ENCODE measurements around the gene SH3RF1.

SH3RF1 gene

DNA sequence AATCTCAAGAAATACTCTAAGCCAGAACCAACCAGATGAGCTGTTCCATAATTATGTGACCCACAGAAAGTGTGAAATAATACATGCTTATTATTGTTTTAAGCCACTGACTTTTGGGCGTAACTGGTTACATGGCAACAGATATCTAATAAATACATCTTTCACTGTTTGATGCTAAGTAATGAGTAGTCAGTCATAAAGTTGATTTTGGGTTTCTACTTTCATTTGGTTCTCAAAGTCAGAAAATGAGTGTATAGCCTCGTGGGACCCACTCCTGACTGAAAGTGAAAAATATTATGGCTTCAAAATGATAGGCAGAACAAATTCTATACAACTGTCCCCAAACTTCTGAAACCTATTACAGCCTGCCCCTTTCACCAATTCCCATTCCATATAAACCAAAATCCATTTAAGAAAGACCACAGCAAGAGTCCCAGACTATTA is 172.7 kb downstream of the SH3RF1 start:
- DNase-seq: no peak

- no peak for DNase-seq
These were observed 174.5 kb downstream of the SH3RF1 start for GRCh38 chr4:169096221-169096620.

DNA sequence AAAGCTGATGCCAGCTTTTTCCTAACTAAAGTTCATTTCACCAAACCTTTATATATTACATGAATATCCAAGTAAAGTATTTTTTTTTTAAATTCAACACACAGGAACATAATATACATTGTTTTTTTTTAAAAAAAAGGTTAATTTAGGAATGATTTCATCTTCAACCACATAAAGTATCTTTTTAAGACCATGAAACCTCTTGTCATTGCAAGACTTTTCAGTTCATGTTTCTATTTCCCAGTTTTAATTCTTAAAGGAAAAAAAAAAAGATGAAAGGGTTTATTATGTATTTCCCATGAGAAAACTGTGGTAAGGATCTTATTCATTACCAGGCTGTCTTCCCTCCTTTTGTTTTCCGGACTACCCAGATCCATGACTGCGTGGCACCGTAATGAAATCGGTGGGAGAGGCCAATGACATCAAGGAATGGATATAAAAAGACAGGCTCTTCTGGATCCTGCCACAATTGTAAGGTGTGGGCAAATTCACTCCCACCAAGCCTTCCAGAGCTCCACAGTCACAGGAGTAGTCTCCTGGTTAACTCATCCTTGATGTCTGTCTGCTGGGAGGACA is 176.0 kb downstream of the SH3RF1 start:
- DNase-seq: no peak

GRCh38 chr4:169092889-169093522 is 177.8 kb downstream of the SH3RF1 start:
- no peak for DNase-seq

GRCh38 chr4:169090484-169091215 is 180.1 kb downstream of the SH3RF1 start:
- no peak for DNase-seq

- DNase-seq: no peak
These were observed 181.8 kb downstream of the SH3RF1 start for GRCh38 chr4:169089004-169089403.

- no peak for DNase-seq
These were observed 185.8 kb downstream of the SH3RF1 start for GRCh38 chr4:169084954-169085353.

- DNase-seq: no peak
These were observed 189.8 kb downstream of the SH3RF1 start for GRCh38 chr4:169080981-169081380.

DNA sequence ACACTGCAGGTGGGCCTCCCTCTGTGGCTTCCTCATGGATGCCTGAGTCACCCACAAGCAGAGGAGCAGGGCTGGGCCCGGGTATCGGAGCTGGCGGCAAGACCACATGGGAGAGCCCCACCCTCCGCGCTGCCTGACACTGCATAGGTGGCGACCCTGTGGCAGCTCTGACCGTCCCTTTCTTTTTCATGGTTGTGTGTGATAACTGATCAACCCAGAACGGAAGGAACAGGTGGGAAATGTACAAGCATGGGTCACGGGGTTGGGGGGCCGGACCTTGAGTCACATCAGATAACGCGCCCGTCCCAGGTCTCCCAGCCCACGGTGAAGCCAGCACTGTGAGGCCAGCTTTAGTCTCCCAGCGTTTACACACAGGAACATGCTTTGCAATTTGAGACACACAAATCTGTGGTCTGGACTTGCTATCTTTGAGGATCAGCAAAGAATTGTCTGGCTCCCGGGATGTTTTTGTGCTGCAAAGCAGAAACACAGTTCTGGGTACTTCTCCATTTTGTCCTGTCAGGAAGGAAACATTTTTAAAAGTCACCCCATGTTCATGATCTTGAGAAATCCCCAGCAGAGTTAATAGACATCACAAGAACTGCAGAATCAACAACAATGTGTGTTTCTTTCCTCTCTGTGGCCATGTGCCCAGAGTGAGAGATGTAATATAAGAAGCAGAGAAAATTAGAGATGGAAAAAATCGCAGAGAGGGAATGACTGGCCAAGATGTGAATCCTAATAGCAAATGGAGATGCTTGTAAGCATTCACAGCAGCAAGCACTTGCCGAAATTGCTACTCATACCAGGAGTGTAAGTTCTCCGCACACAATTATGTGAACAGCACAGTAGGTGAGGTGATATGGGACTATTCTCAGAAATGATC is 190.6 kb downstream of the SH3RF1 start:
- peak in 1 of 2 donors; percentile 27 for DNase-seq

GRCh38 chr4:169074117-169074516 is 196.6 kb downstream of the SH3RF1 start:
- no peak for DNase-seq

DNA sequence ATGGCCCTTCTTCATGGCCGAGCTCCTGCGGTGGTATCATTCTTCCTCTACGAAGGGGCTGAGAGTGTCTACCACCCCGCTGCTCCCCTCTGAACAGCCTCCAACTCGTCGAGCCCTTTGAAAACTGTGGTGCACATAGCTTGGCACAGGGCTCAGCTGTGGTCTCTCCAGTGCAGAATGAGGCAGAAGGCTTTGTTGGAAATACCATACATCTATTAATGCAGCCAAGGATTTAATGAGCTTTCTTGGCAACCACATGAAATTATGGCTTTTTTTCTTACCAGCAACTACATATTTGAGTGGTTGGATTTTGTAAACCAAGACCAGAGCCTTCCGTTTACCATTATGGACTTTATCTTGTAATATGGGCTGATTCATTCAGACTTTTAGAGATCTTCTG is 199.0 kb downstream of the SH3RF1 start:
- DNase-seq: no peak

DNA sequence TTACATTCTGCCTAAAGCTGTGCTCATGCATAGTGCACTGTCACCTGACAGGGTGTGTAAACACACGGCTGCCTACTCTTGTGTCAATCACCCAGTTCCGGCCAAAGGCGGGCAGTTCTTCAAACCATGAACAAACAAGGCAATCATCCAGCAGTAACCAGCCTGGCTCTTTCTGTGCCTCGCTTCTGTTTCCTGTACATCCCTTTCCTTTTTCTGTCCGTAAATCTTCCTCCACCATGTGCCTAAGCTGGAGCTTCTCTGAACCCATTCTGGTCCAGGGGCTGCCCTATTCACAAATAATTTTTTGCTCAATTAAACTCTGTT is 199.9 kb downstream of the SH3RF1 start:
- no peak for DNase-seq

DNA sequence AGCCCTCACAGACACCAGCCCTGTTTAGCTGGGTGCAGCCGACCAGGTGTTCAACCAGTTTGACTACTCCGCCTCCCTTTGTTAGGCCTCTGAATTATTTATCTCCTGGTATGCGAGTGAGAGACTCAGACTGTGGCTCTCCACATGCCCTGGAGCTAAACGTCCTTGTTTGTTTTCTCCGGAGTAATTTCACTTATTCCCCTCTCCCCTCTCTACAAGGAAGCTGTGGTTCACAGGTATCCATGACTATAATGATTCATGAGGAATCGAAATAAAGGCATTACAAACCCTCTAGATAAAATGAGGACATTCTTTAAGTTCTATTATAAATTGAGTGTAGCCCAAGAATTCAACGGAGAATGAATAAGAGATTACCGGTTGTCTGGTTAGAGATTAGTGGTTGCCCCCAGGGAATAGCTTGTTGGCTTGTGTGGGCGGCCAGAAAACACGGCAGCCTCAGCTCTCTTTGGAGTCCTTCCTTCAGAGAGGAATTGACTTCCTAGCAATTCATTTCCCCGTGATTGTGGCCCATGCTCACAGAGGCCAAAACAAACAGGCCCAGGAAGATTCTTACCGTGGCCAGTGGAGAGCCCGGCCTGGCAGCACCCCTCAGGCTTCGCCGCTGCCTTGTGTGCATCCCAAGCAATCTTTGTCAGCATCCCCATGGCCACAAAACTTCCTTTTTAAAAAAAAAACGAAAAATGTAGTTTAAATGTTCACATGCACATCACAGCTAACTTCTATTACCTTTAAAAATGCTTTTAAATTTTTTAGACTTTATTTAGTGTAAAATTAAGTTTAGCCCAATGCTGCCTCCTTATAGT is 200.5 kb downstream of the SH3RF1 start:
- DNase-seq: no peak

DNA sequence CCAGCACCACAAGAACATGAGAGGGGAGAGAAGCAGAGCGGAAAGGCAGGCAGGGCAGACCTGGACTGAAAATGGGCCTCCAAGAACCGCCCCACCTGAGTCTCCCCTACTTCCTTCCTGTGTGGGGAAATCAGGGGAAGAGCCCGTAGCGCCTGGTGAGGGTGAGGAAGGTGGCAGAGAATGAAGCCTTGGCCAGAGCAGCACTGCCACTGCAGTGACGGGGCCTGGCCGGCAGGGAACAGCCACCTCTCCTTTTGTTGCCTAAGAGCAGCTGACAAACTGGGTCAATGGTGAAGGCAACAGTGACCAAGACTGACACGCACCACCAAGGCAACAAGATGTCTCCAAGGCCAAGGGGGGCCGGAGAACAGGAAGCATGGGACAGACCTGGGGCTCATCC is 202.3 kb downstream of the SH3RF1 start:
- no peak for DNase-seq

- no peak for DNase-seq
These were observed 203.8 kb downstream of the SH3RF1 start for GRCh38 chr4:169066934-169067333.

GRCh38 chr4:169064296-169064695 is 206.5 kb downstream of the SH3RF1 start:
- DNase-seq: no peak

GRCh38 chr4:169063441-169063840 is 207.3 kb downstream of the SH3RF1 start:
- DNase-seq: no peak

GRCh38 chr4:169062897-169063244 is 207.9 kb downstream of the SH3RF1 start:
- DNase-seq: no peak

DNA sequence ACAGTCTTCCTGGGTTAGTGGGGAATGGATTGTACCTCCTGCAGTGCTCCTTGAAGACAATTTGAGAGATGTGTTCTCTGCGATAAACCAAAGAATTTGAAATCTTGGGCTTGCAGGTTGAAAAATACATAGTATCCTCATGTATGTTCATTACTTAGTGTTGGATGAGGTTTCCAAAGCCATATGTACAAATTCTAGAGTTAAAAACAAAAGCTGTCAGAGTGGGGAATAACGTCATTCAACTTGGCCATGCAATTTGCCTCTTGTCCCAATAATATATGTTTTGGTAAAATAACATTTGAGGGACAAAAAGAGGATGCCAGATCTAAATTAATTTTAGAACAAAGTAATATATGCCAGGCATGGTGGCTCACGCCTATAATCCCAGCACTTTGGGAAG is 209.4 kb downstream of the SH3RF1 start:
- DNase-seq: no peak

- no peak for DNase-seq
These were observed 210.2 kb downstream of the SH3RF1 start for GRCh38 chr4:169060391-169061091.

DNA sequence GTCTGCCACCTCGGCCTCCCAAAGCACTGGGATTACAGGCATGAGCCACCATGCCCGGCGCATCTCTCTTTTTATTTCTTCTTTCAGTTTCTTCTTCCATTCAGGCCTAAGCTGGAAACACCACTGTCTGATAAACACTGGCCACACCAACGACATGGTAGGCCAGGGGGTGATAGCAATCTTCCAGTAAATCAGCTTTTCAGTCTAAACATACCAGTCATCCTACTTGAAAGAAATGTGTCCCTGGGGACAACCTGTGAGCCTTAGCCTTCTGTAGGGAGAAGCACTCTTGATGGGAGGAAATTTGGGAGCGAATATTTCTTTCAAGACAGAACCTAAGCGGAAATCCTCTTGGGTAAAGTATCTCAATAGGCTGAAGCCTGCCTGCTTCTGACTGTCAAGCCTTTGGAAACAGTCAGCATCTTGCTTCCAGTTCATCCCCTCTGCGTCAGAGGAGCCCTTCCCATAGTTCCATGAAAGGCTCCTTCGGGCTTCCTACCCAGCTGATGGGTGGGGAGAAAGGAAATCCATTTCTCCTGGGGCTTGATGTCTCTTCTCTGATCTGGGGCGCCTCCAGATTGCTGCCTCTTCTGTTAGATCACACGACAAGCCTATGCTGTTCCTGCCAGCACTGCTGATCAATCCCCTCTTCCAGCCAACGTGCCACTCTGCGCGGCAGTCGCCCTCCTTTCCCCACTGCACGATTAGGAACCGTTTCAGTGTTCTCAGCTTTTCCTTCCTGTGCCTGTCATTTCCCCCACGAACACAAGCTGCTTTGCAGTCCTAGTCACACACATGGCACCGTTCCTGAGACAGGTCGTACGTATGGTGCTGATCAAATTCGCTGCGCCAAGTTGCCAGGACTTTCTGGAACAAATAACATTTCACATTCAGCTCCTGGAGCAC is 211.2 kb downstream of the SH3RF1 start:
- no peak for DNase-seq

Measured in CD4-positive, alpha-beta T cell treated with Interleukin-1 beta for 1 hour (primary cell).